Measurements from ENCODE around the gene CDK16. TPM values are rescaled to one million over a fixed set of nuclear protein-coding genes. Genes with fewer than 3 reads are reported as not detected.

The CDK16 gene
- total RNA-seq, 1 experiment from 2014 or later: 82.1 TPM

DNA sequence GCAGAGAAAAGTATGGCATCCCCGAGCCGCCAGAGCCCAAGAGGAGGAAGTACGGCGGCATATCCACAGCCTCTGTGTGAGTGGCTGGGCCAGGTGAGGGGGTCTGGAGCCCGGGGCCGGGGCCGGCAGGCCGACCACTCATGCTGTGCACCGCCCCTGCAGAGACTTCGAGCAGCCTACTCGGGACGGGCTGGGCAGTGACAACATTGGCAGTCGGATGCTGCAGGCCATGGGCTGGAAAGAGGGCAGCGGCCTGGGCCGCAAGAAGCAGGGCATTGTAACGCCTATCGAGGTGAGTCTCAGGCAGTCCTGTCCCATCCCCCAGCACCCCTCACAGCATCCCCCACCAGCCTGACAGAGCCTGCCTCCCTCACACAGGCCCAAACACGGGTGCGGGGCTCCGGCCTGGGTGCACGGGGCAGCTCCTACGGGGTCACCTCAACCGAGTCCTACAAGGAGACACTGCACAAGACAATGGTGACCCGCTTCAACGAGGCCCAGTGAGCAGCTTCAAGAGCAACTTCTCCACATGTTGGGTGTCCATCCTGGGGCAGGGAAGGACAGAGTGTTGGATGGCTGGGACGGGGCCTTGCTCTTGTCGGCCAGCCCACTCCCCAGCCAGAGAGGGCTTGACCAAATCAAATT is 32.3 kb upstream of the CDK16 start:
- TF ChIP-seq EZH2 (IDR thresholded peaks at IDR 0.05; ENCODE audit: low read depth): no peak
- TF ChIP-seq, protein P1, sequence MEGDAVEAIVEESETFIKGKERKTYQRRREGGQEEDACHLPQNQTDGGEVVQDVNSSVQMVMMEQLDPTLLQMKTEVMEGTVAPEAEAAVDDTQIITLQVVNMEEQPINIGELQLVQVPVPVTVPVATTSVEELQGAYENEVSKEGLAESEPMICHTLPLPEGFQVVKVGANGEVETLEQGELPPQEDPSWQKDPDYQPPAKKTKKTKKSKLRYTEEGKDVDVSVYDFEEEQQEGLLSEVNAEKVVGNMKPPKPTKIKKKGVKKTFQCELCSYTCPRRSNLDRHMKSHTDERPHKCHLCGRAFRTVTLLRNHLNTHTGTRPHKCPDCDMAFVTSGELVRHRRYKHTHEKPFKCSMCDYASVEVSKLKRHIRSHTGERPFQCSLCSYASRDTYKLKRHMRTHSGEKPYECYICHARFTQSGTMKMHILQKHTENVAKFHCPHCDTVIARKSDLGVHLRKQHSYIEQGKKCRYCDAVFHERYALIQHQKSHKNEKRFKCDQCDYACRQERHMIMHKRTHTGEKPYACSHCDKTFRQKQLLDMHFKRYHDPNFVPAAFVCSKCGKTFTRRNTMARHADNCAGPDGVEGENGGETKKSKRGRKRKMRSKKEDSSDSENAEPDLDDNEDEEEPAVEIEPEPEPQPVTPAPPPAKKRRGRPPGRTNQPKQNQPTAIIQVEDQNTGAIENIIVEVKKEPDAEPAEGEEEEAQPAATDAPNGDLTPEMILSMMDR (conservative IDR thresholded peaks at IDR 0.05): no peak
- H3K4me2 ChIP-seq: no peak overlapping the region
- H3K27me3 ChIP-seq (ENCODE audit: insufficient read depth, low read depth): no peaks in the 10 kb centered on the region
- H3K9me2 ChIP-seq (ENCODE audit: insufficient read depth): no peaks in the 10 kb centered on the region
- BruUV-seq (replicated peaks): TSS peak; percentile 22
- H3K4me3 ChIP-seq: no peak overlapping the region
- H3K4me1 ChIP-seq (replicated peaks; ENCODE audit: insufficient read depth): no peaks in the 10 kb centered on the region
- no peak for DNase-seq
- POLR2A ChIA-PET (ENCODE audit: unreplicated experiment): no interaction called here
- intact Hi-C loops (cut with micrococcal nuclease; ENCODE audit: unreplicated experiment): no loop called here
- CTCF ChIA-PET: no interaction called here
- H3K79me2 ChIP-seq (ENCODE audit: low read depth): no peaks in the 10 kb centered on the region
- no peaks in the 10 kb centered on the region for H4K20me1 ChIP-seq (ENCODE audit: insufficient read depth)
- no peak overlapping the region for H3K27ac ChIP-seq
- H3K9me3 ChIP-seq (ENCODE audit: insufficient read depth, low read depth): no peaks in the 10 kb centered on the region
- no peak overlapping the region for H2AFZ ChIP-seq
- H3F3A ChIP-seq (ENCODE audit: insufficient read depth, low read depth): peaks cover 3% of the 10 kb centered on the region; the same call in 1 of the 2 replicates
- H3K36me3 ChIP-seq (ENCODE audit: low read depth): no peaks in the 10 kb centered on the region

GRCh38 chrX:47187106-47187677 is 31.3 kb upstream of the CDK16 start:
- no peak overlapping the region for H3K27ac ChIP-seq
- intact Hi-C loops (cut with micrococcal nuclease; ENCODE audit: unreplicated experiment): no loop called here
- BruUV-seq (replicated peaks): no TSS peak
- TF ChIP-seq EZH2 (IDR thresholded peaks at IDR 0.05; ENCODE audit: low read depth): no peak
- TF ChIP-seq, protein P1 (conservative IDR thresholded peaks at IDR 0.05): no peak
- H3K4me1 ChIP-seq (replicated peaks; ENCODE audit: insufficient read depth): no peaks in the 10 kb centered on the region
- peaks cover 3% of the 10 kb centered on the region; the same call in 1 of the 2 replicates for H3F3A ChIP-seq (ENCODE audit: insufficient read depth, low read depth)
- DNase-seq: no peak
- no peaks in the 10 kb centered on the region for H3K79me2 ChIP-seq (ENCODE audit: low read depth)
- H3K9me2 ChIP-seq (ENCODE audit: insufficient read depth): no peaks in the 10 kb centered on the region
- no peaks in the 10 kb centered on the region for H3K9me3 ChIP-seq (ENCODE audit: insufficient read depth, low read depth)
- H3K36me3 ChIP-seq (ENCODE audit: low read depth): no peaks in the 10 kb centered on the region
- no peak overlapping the region for H3K4me2 ChIP-seq
- H4K20me1 ChIP-seq (ENCODE audit: insufficient read depth): no peaks in the 10 kb centered on the region
- ChIA-PET POLR2A (ENCODE audit: unreplicated experiment) (no interaction called here), CTCF (no interaction called here)
- H3K27me3 ChIP-seq (ENCODE audit: insufficient read depth, low read depth): no peaks in the 10 kb centered on the region
- H3K4me3 ChIP-seq: no peak overlapping the region
- H2AFZ ChIP-seq: no peak overlapping the region

GRCh38 chrX:47189906-47190305 is 28.6 kb upstream of the CDK16 start:
- intact Hi-C loops (cut with micrococcal nuclease; ENCODE audit: unreplicated experiment): loop anchor here (5.0 to 10.0 kb wide), 3 partner anchors 172 to 465 kb away; partner anchors contain the start of genes ELK1 and UXT
- no peaks in the 10 kb centered on the region for H3K27me3 ChIP-seq (ENCODE audit: insufficient read depth, low read depth)
- no peak overlapping the region for H3K27ac ChIP-seq
- no TSS peak for BruUV-seq (replicated peaks)
- H3K79me2 ChIP-seq (ENCODE audit: low read depth): peaks cover 11% of the 10 kb centered on the region
- no peaks in the 10 kb centered on the region for H3K9me2 ChIP-seq (ENCODE audit: insufficient read depth)
- no peaks in the 10 kb centered on the region for H4K20me1 ChIP-seq (ENCODE audit: insufficient read depth)
- no peaks in the 10 kb centered on the region for H3K9me3 ChIP-seq (ENCODE audit: insufficient read depth, low read depth)
- no peaks in the 10 kb centered on the region for H3K4me1 ChIP-seq (replicated peaks; ENCODE audit: insufficient read depth)
- H3K36me3 ChIP-seq (ENCODE audit: low read depth): no peaks in the 10 kb centered on the region
- H3K4me2 ChIP-seq: no peak overlapping the region
- TF ChIP-seq, protein P1 (conservative IDR thresholded peaks at IDR 0.05): no peak
- no peak for TF ChIP-seq EZH2 (IDR thresholded peaks at IDR 0.05; ENCODE audit: low read depth)
- no peak overlapping the region for H2AFZ ChIP-seq
- no peak for DNase-seq
- no peak overlapping the region for H3K4me3 ChIP-seq
- POLR2A ChIA-PET (ENCODE audit: unreplicated experiment): no interaction called here
- H3F3A ChIP-seq (ENCODE audit: insufficient read depth, low read depth): peaks cover 3% of the 10 kb centered on the region; the same call in 1 of the 2 replicates
- CTCF ChIA-PET: no interaction called here

All from PC-9 (cell line).